ENCODE measurements around the gene PCDHA11. TPM values are rescaled to one million over a fixed set of nuclear protein-coding genes. Genes with fewer than 3 reads are reported as not detected.
"Not testable (repeated sequence)": the region's sequence is repeated elsewhere in the genome, so short reads cannot be mapped to it uniquely, and the experiment has no call there.

PCDHA11 gene
- total RNA-seq (not detected), polyA plus RNA-seq (not detected)

- no peak for DNase-seq
- no peaks in the 10 kb centered on the region for H3K9me3 ChIP-seq (ENCODE audit: low read length)
- no peak within 1 kb of the TSS for H3K27ac ChIP-seq (ENCODE audit: low read depth, low read length)
- no peak within 1 kb of the TSS for H3K4me3 Mint-ChIP-seq
- H3K27me3 ChIP-seq (ENCODE audit: insufficient read depth, low read length, poor library complexity, severe bottlenecking), result no peaks in the 10 kb centered on the region
- H3K36me3 ChIP-seq (ENCODE audit: insufficient read depth, low read length), result no peaks in the 10 kb centered on the region
- H3K4me3 ChIP-seq (ENCODE audit: low read length), result no peak within 1 kb of the TSS
- ChIA-PET CTCF (no interaction called here), POLR2A (no interaction called here)
- H3K27ac Mint-ChIP-seq, result no peak within 1 kb of the TSS
- H3K4me1 Mint-ChIP-seq, result no peaks in the 10 kb centered on the region
- peaks cover 11 to 26% (median 14%) of the 10 kb centered on the region in 5 donors for H3K9me3 Mint-ChIP-seq
- H3K36me3 Mint-ChIP-seq, result peaks cover 0 to 4% (median 0%) of the 10 kb centered on the region in 3 donors
- H3K27me3 Mint-ChIP-seq, result peaks cover 2 to 24% of the 10 kb centered on the region in 2 donors
- H3K4me1 ChIP-seq (ENCODE audit: insufficient read depth, low read length), result no peaks in the 10 kb centered on the region
These were observed at the start of gene PCDHA11 for GRCh38 chr5:140868721-140869554. TSS of gene PCDHA11 (plus strand) at chr5:140868957. CDS start at chr5:140869104, 147 bp downstream.

GRCh38 chr5:140821375-140822280, 47.1 kb upstream of the PCDHA11 start, which contains the start of gene PCDHA5:
TSS of gene PCDHA5 (plus strand) at chr5:140821613.
- H3K27me3 ChIP-seq (ENCODE audit: insufficient read depth, low read length, poor library complexity, severe bottlenecking), result no peaks in the 10 kb centered on the region
- H3K4me3 ChIP-seq (ENCODE audit: low read length), result no peak within 1 kb of the TSS
- H3K27ac Mint-ChIP-seq, result no peak within 1 kb of the TSS
- H3K4me1 ChIP-seq (ENCODE audit: insufficient read depth, low read length), result no peaks in the 10 kb centered on the region
- no peaks in the 10 kb centered on the region for H3K36me3 Mint-ChIP-seq
- peaks cover 14 to 31% of the 10 kb centered on the region in 2 donors for H3K27me3 Mint-ChIP-seq
- H3K9me3 Mint-ChIP-seq, result peaks cover 12 to 30% (median 20%) of the 10 kb centered on the region in 5 donors
- ChIA-PET CTCF (no interaction called here), POLR2A (no interaction called here)
- no peaks in the 10 kb centered on the region for H3K36me3 ChIP-seq (ENCODE audit: insufficient read depth, low read length)
- H3K4me1 Mint-ChIP-seq, result no peaks in the 10 kb centered on the region
- no peak for DNase-seq
- no peak within 1 kb of the TSS for H3K4me3 Mint-ChIP-seq
- H3K27ac ChIP-seq (ENCODE audit: low read depth, low read length), result no peak within 1 kb of the TSS
- no peaks in the 10 kb centered on the region for H3K9me3 ChIP-seq (ENCODE audit: low read length)

- no peaks in the 10 kb centered on the region for H3K36me3 ChIP-seq (ENCODE audit: insufficient read depth, low read length)
- ChIA-PET POLR2A (no interaction called here), CTCF (no interaction called here)
- no peak overlapping the region for H3K27ac ChIP-seq (ENCODE audit: low read depth, low read length)
- Mint-ChIP-seq H3K27me3 (peaks cover 20 to 37% of the 10 kb centered on the region in 2 donors), H3K4me3 (no peak overlapping the region), H3K9me3 (peaks cover 9 to 34% (median 23%) of the 10 kb centered on the region in 5 donors), H3K36me3 (peaks cover 0 to 5% (median 0%) of the 10 kb centered on the region in 3 donors), H3K27ac (no peak overlapping the region), H3K4me1 (no peaks in the 10 kb centered on the region)
- no peaks in the 10 kb centered on the region for H3K27me3 ChIP-seq (ENCODE audit: insufficient read depth, low read length, poor library complexity, severe bottlenecking)
- H3K9me3 ChIP-seq (ENCODE audit: low read length), result no peaks in the 10 kb centered on the region
- DNase-seq, result no peak
- no peaks in the 10 kb centered on the region for H3K4me1 ChIP-seq (ENCODE audit: insufficient read depth, low read length)
- no peak overlapping the region for H3K4me3 ChIP-seq (ENCODE audit: low read length)
These were observed 46.5 kb upstream of the PCDHA11 start for GRCh38 chr5:140822281-140822629.

GRCh38 chr5:140822969-140823368, 45.8 kb upstream of the PCDHA11 start:
- H3K4me1 ChIP-seq (ENCODE audit: insufficient read depth, low read length); H3K27ac ChIP-seq (ENCODE audit: low read depth, low read length); H3K36me3 ChIP-seq (ENCODE audit: insufficient read depth, low read length); H3K36me3 Mint-ChIP-seq; POLR2A ChIA-PET; H3K27ac Mint-ChIP-seq; H3K9me3 ChIP-seq (ENCODE audit: low read length); H3K4me3 ChIP-seq (ENCODE audit: low read length); H3K27me3 ChIP-seq (ENCODE audit: insufficient read depth, low read length, poor library complexity, severe bottlenecking); H3K4me3 Mint-ChIP-seq; CTCF ChIA-PET; DNase-seq; H3K4me1 Mint-ChIP-seq: not testable (repeated sequence)
- H3K9me3 Mint-ChIP-seq, result peaks cover 13 to 27% (median 26%) of the 10 kb centered on the region in 5 donors
- H3K27me3 Mint-ChIP-seq, result peaks cover 20 to 35% of the 10 kb centered on the region in 2 donors

GRCh38 chr5:140823475-140823874, 45.3 kb upstream of the PCDHA11 start:
- DNase-seq, result no peak
- ChIA-PET POLR2A (no interaction called here), CTCF (no interaction called here)
- H3K9me3 ChIP-seq (ENCODE audit: low read length), result no peaks in the 10 kb centered on the region
- Mint-ChIP-seq H3K4me3 (no peak overlapping the region), H3K36me3 (peaks cover 0 to 8% (median 0%) of the 10 kb centered on the region in 3 donors), H3K27me3 (peaks cover 19 to 32% of the 10 kb centered on the region in 2 donors), H3K9me3 (peaks cover 11 to 28% (median 27%) of the 10 kb centered on the region in 5 donors), H3K4me1 (no peaks in the 10 kb centered on the region), H3K27ac (no peak overlapping the region)
- no peaks in the 10 kb centered on the region for H3K36me3 ChIP-seq (ENCODE audit: insufficient read depth, low read length)
- no peak overlapping the region for H3K27ac ChIP-seq (ENCODE audit: low read depth, low read length)
- no peak overlapping the region for H3K4me3 ChIP-seq (ENCODE audit: low read length)
- H3K4me1 ChIP-seq (ENCODE audit: insufficient read depth, low read length), result no peaks in the 10 kb centered on the region
- no peaks in the 10 kb centered on the region for H3K27me3 ChIP-seq (ENCODE audit: insufficient read depth, low read length, poor library complexity, severe bottlenecking)

- no peaks in the 10 kb centered on the region for H3K4me1 Mint-ChIP-seq
- CTCF ChIA-PET, result no interaction called here
These were observed 40.9 kb upstream of the PCDHA11 start, which contains the start of gene PCDHA6 for GRCh38 chr5:140827704-140828361. TSS of gene PCDHA6 (plus strand) at chr5:140827960. CDS start at chr5:140828092, 132 bp downstream.

GRCh38 chr5:140828362-140828737, 40.4 kb upstream of the PCDHA11 start:
- Mint-ChIP-seq H3K4me3 (no peak overlapping the region), H3K36me3 (peaks cover 0 to 12% (median 0%) of the 10 kb centered on the region in 3 donors), H3K9me3 (peaks cover 16 to 40% (median 31%) of the 10 kb centered on the region in 5 donors), H3K27me3 (peaks cover 25 to 51% of the 10 kb centered on the region in 2 donors), H3K27ac (no peak overlapping the region), H3K4me1 (no peaks in the 10 kb centered on the region)
- Histone ChIP-seq H3K9me3 (ENCODE audit: low read length) (no peaks in the 10 kb centered on the region), H3K4me1 (ENCODE audit: insufficient read depth, low read length) (no peaks in the 10 kb centered on the region), H3K36me3 (ENCODE audit: insufficient read depth, low read length) (no peaks in the 10 kb centered on the region), H3K4me3 (ENCODE audit: low read length) (no peak overlapping the region), H3K27me3 (ENCODE audit: insufficient read depth, low read length, poor library complexity, severe bottlenecking) (no peaks in the 10 kb centered on the region), H3K27ac (ENCODE audit: low read depth, low read length) (no peak overlapping the region)
- ChIA-PET POLR2A (no interaction called here), CTCF (no interaction called here)
- no peak for DNase-seq

More at GRCh38 chr5:140827704-140828361, 40.9 kb upstream of the PCDHA11 start, which contains the start of gene PCDHA6:
- peak within 1 kb of the TSS in 1 of 8 donors; percentile 42 for H3K27ac Mint-ChIP-seq
- Histone ChIP-seq H3K9me3 (ENCODE audit: low read length) (no peaks in the 10 kb centered on the region), H3K27ac (ENCODE audit: low read depth, low read length) (no peak within 1 kb of the TSS), H3K36me3 (ENCODE audit: insufficient read depth, low read length) (no peaks in the 10 kb centered on the region), H3K4me3 (ENCODE audit: low read length) (no peak within 1 kb of the TSS), H3K4me1 (ENCODE audit: insufficient read depth, low read length) (no peaks in the 10 kb centered on the region), H3K27me3 (ENCODE audit: insufficient read depth, low read length, poor library complexity, severe bottlenecking) (no peaks in the 10 kb centered on the region)
- peaks cover 14 to 39% (median 27%) of the 10 kb centered on the region in 5 donors for H3K9me3 Mint-ChIP-seq
- H3K4me3 Mint-ChIP-seq, result no peak within 1 kb of the TSS
- peaks cover 21 to 47% of the 10 kb centered on the region in 2 donors for H3K27me3 Mint-ChIP-seq
- H3K36me3 Mint-ChIP-seq, result peaks cover 0 to 12% (median 0%) of the 10 kb centered on the region in 3 donors
- POLR2A ChIA-PET, result no interaction called here
- no peak for DNase-seq
